Neural cell (in vitro differentiated cells): ENCODE measurements around the gene SSBP2. TPM values are rescaled to one million over a fixed set of nuclear protein-coding genes. Genes with fewer than 3 reads are reported as not detected.

Experiments
- H2AFZ ChIP-seq: fragments of 200-600, 300-800 bp; sonication (generic), shearing (Covaris generic); 2 replicates; pipeline ENCODE4 v1.6.0; 2014; ENCODE audit warnings: low read depth, mild to moderate bottlenecking, antibody characterized with exemption, low read length, moderate library complexity
- H3F3A ChIP-seq: fragments of 200-600 bp; shearing (Covaris generic); 2 replicates; pipeline ENCODE4 v1.6.1; 2016; ENCODE audit warnings: mild to moderate bottlenecking, moderate library complexity, mixed read lengths, antibody characterized with exemption, low read length; ENCODE audit not compliant: insufficient read depth, poor library complexity, severe bottlenecking
- H3K27ac ChIP-seq: fragments of 200-600, 300-800 bp; sonication (generic), shearing (Covaris generic); 2 replicates; pipeline ENCODE4 v1.5.1; 2014; ENCODE audit warnings: mild to moderate bottlenecking, low read length, moderate library complexity
- H3K27me3 ChIP-seq: fragments of 300-800, 200-600 bp; sonication (generic), shearing (Covaris generic); 2 replicates; pipeline ENCODE4 v1.6.0; 2014; ENCODE audit warnings: mild to moderate bottlenecking, low read depth, low read length, moderate library complexity; ENCODE audit not compliant: insufficient read depth
- H3K36me3 ChIP-seq: fragments of 300-800, 200-600 bp; sonication (generic), shearing (Covaris generic); 2 replicates; pipeline ENCODE4 v1.5.1; 2014; ENCODE audit warnings: mild to moderate bottlenecking, antibody characterized with exemption, low read length, moderate library complexity; ENCODE audit not compliant: insufficient read depth
- H3K4me2 ChIP-seq: fragments of 300-800, 200-600 bp; sonication (generic), shearing (Covaris generic); 2 replicates; pipeline ENCODE4 v1.6.0; 2014; ENCODE audit warnings: mild to moderate bottlenecking, low read length
- H3K4me3 ChIP-seq: fragments of 300-800, 200-600 bp; sonication (generic), shearing (Covaris generic); 2 replicates; pipeline ENCODE4 v1.5.1; 2014; ENCODE audit warnings: mild to moderate bottlenecking, low read length, moderate library complexity
- H3K79me2 ChIP-seq: fragments of 200-600 bp; shearing (Covaris generic); replicated peaks from 2 replicates; pipeline ENCODE4 v1.6.0; 2014; ENCODE audit warnings: mild to moderate bottlenecking, low read length, moderate library complexity; ENCODE audit not compliant: insufficient read depth
- H3K9ac ChIP-seq: fragments of 300-800, 200-600 bp; sonication (generic), shearing (Covaris generic); 2 replicates; pipeline ENCODE4 v1.6.1; 2016; ENCODE audit warnings: mild to moderate bottlenecking, low read length, mixed read lengths
- H3K9me2 ChIP-seq: fragments of 200-600 bp; shearing (Covaris generic); 2 replicates; pipeline ENCODE4 v1.6.1; 2016; ENCODE audit warnings: mild to moderate bottlenecking, low read length, mixed read lengths; ENCODE audit not compliant: insufficient read depth
- H3K9me3 ChIP-seq: fragments of 200-600, 300-800 bp; sonication (generic), shearing (Covaris generic); 2 replicates; pipeline ENCODE4 v1.6.1; 2016; ENCODE audit warnings: mild to moderate bottlenecking, mixed run types, low read length, moderate library complexity, mixed read lengths
- H4K20me1 ChIP-seq: fragments of 200-600 bp; shearing (Covaris generic); 2 replicates; pipeline ENCODE4 v1.6.1; 2016; ENCODE audit warnings: mild to moderate bottlenecking, mixed run types; ENCODE audit not compliant: insufficient read depth
- EP300 ChIP-seq: fragments of 450-650 bp; conservative IDR thresholded peaks from 2 replicates; pipeline ENCODE4 v1.6.1; 2014; ENCODE audit warnings: antibody characterized with exemption, mild to moderate bottlenecking, moderate library complexity; ENCODE audit not compliant: poor library complexity, severe bottlenecking
- EZH2 ChIP-seq: fragments of 200-600, 300-800 bp; shearing (Covaris generic), sonication (generic); IDR thresholded peaks from 2 replicates; pipeline ENCODE4 v1.6.1; 2014; ENCODE audit warnings: antibody characterized with exemption, low read length, borderline replicate concordance, mild to moderate bottlenecking; ENCODE audit not compliant: insufficient read depth, poor library complexity, severe bottlenecking
- MXI1 ChIP-seq: fragments of 450-650 bp; conservative IDR thresholded peaks from 2 replicates; pipeline ENCODE4 v1.6.1; 2014; ENCODE audit warnings: antibody characterized with exemption, mild to moderate bottlenecking; ENCODE audit not compliant: poor library complexity, severe bottlenecking
- POLR2AphosphoS5 ChIP-seq: IDR thresholded peaks from 2 replicates; pipeline ENCODE4 v1.6.1; 2012
- RAD21 ChIP-seq: fragments of 450-650 bp; conservative IDR thresholded peaks from 2 replicates; pipeline ENCODE4 v1.6.1; 2014; ENCODE audit warnings: antibody characterized with exemption, mild to moderate bottlenecking, moderate library complexity
- REST ChIP-seq: IDR thresholded peaks from 2 replicates; pipeline ENCODE4 v1.6.1; 2012; ENCODE audit warnings: borderline replicate concordance
- SMC3 ChIP-seq: fragments of 450-650 bp; conservative IDR thresholded peaks from 2 replicates; pipeline ENCODE4 v1.6.1; 2014; ENCODE audit warnings: antibody characterized with exemption, mild to moderate bottlenecking, moderate library complexity; ENCODE audit not compliant: poor library complexity
- TAF1 ChIP-seq: IDR thresholded peaks from 2 replicates; pipeline ENCODE4 v1.6.1; 2012; ENCODE audit warnings: low read depth
- polyA plus RNA-seq: library from polyadenylated mRNA; depleted of rRNA; stranded (reverse); fragments of >200 nt; gene quantifications from 2 replicates; pipeline ENCODE4 v1.2.3, GENCODE V29; 2014
- TF ChIP-seq, protein P1 (sequence below): fragments of 450-650 bp; IDR thresholded peaks from 2 replicates; pipeline ENCODE4 v1.5.1; 2014; ENCODE audit warnings: antibody characterized with exemption, mild to moderate bottlenecking, moderate library complexity; ENCODE audit not compliant: poor library complexity, severe bottlenecking

Gene SSBP2
- polyA plus RNA-seq, 1 donor from 2014 or later = 128 TPM

- H3K79me2 ChIP-seq = peaks cover 14% of the 10 kb centered on the region
- H3K9me3 ChIP-seq = peaks cover 9% of the 10 kb centered on the region
- H4K20me1 ChIP-seq = no peaks in the 10 kb centered on the region
- H2AFZ ChIP-seq = no peak overlapping the region
- no peak overlapping the region for H3K9ac ChIP-seq
- no peak overlapping the region for H3K4me3 ChIP-seq
- H3K4me2 ChIP-seq = no peak overlapping the region
- TF ChIP-seq TAF1 = no peak
- no peak for TF ChIP-seq RAD21
- no peak for TF ChIP-seq REST
- TF ChIP-seq POLR2AphosphoS5 = no peak
- no peak for TF ChIP-seq EZH2
- H3K27ac ChIP-seq = no peak overlapping the region
- H3K9me2 ChIP-seq = no peaks in the 10 kb centered on the region
- peaks cover 10% of the 10 kb centered on the region for H3K36me3 ChIP-seq
- H3F3A ChIP-seq = no peaks in the 10 kb centered on the region
- no peaks in the 10 kb centered on the region for H3K27me3 ChIP-seq
Observed at GRCh38 chr5:81537905-81538547, 212.9 kb downstream of the SSBP2 start.

- Histone ChIP-seq H2AFZ (no peak overlapping the region), H3K27ac (no peak overlapping the region), H3K9me2 (no peaks in the 10 kb centered on the region), H3K27me3 (no peaks in the 10 kb centered on the region), H3K4me3 (no peak overlapping the region), H3K4me2 (no peak overlapping the region), H3K79me2 (peaks cover 10% of the 10 kb centered on the region), H3K9ac (no peak overlapping the region), H3K9me3 (peaks cover 9% of the 10 kb centered on the region), H3F3A (no peaks in the 10 kb centered on the region), H3K36me3 (peaks cover 10% of the 10 kb centered on the region), H4K20me1 (no peaks in the 10 kb centered on the region)
- TF ChIP-seq SMC3 (no peak), REST (no peak), TAF1 (no peak), RAD21 (no peak), MXI1 (no peak), EZH2 (no peak), EP300 (no peak), POLR2AphosphoS5 (no peak)
- TF ChIP-seq, protein P1, sequence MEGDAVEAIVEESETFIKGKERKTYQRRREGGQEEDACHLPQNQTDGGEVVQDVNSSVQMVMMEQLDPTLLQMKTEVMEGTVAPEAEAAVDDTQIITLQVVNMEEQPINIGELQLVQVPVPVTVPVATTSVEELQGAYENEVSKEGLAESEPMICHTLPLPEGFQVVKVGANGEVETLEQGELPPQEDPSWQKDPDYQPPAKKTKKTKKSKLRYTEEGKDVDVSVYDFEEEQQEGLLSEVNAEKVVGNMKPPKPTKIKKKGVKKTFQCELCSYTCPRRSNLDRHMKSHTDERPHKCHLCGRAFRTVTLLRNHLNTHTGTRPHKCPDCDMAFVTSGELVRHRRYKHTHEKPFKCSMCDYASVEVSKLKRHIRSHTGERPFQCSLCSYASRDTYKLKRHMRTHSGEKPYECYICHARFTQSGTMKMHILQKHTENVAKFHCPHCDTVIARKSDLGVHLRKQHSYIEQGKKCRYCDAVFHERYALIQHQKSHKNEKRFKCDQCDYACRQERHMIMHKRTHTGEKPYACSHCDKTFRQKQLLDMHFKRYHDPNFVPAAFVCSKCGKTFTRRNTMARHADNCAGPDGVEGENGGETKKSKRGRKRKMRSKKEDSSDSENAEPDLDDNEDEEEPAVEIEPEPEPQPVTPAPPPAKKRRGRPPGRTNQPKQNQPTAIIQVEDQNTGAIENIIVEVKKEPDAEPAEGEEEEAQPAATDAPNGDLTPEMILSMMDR = no peak
Observed at GRCh38 chr5:81534441-81534840, 216.5 kb downstream of the SSBP2 start.
